Fibroblast of villous mesenchyme (primary cell): ENCODE results near the gene APMAP. TPM values are rescaled to one million over a fixed set of nuclear protein-coding genes. Genes with fewer than 3 reads are reported as not detected.

Experiments
- DNase-seq: peaks from one replicate; pipeline ENCODE4 v3.0.0-alpha.2; 2010; ENCODE audit warnings: low read depth
- H3K4me3 ChIP-seq: 2 replicates; pipeline ENCODE4 v1.5.1; 2011; ENCODE audit warnings: low read depth, mild to moderate bottlenecking, low read length
- total RNA-seq: library from RNA; depleted of rRNA; stranded (reverse); fragments of >200 nt; gene quantifications from 2 replicates; pipeline ENCODE4 v1.2.3, GENCODE V29; 2012
- TF ChIP-seq, protein P1 (sequence below): IDR thresholded peaks from 2 replicates; pipeline ENCODE4 v1.5.1; 2012; ENCODE audit warnings: low read depth, mild to moderate bottlenecking, low read length; ENCODE audit not compliant: insufficient read depth

APMAP gene
- total RNA-seq, 1 donor, result 81.2 TPM

DNA sequence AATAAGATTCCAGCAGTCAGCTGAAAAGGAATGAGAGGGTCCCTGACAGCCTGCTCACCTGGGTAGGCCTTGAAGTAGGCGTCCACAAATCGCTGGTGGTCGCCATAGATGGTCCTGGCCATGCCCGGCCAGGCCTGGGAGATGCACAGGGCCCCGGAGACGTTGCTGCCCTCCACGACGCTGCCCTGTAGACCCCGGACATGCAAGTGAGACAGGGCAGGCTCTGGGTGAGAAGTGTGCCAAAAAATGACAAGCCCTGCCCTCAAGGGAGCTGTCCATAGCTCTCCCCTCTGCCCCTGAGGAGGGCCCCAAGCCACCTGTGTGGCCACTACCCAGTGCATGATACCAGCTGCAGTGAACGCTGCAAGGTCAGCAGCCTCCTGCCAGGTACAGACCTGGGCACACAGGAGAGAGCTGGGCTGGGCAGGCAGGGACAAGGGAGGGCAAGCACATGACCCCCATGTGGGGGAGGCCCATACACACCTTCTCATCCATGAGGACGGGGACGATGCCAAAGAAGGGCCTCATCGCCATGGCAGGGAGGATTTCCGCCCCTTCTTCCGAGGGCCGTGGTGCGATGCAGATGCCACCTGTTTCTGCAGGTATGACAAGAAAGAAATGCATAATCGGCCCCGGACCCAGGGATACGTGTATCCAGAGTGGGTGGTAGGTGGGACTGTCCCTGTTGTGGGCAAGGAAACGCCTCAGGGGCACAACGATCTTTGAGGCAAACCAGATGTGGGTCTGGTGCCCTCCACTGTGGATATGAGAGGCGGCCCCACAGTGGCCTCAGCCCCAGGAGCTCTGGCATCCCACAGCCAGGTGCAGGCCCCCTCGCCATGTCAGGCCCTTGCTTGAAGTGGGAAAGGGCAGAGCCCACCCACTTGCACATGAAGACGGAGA, 21.2 kb upstream of the APMAP start:
- TF ChIP-seq, protein P1, sequence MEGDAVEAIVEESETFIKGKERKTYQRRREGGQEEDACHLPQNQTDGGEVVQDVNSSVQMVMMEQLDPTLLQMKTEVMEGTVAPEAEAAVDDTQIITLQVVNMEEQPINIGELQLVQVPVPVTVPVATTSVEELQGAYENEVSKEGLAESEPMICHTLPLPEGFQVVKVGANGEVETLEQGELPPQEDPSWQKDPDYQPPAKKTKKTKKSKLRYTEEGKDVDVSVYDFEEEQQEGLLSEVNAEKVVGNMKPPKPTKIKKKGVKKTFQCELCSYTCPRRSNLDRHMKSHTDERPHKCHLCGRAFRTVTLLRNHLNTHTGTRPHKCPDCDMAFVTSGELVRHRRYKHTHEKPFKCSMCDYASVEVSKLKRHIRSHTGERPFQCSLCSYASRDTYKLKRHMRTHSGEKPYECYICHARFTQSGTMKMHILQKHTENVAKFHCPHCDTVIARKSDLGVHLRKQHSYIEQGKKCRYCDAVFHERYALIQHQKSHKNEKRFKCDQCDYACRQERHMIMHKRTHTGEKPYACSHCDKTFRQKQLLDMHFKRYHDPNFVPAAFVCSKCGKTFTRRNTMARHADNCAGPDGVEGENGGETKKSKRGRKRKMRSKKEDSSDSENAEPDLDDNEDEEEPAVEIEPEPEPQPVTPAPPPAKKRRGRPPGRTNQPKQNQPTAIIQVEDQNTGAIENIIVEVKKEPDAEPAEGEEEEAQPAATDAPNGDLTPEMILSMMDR, result no peak
- no peak overlapping the region for H3K4me3 ChIP-seq
- DNase-seq, result no peak

- no peak for DNase-seq
- TF ChIP-seq, protein P1, result no peak
These were observed 20.2 kb upstream of the APMAP start for GRCh38 chr20:25012616-25013189.

GRCh38 chr20:25011831-25012241, 19.3 kb upstream of the APMAP start:
- DNase-seq, result no peak
- TF ChIP-seq, protein P1, result no peak
- no peak overlapping the region for H3K4me3 ChIP-seq

More at GRCh38 chr20:25012616-25013189, 20.2 kb upstream of the APMAP start:
- no peak overlapping the region for H3K4me3 ChIP-seq

DNA sequence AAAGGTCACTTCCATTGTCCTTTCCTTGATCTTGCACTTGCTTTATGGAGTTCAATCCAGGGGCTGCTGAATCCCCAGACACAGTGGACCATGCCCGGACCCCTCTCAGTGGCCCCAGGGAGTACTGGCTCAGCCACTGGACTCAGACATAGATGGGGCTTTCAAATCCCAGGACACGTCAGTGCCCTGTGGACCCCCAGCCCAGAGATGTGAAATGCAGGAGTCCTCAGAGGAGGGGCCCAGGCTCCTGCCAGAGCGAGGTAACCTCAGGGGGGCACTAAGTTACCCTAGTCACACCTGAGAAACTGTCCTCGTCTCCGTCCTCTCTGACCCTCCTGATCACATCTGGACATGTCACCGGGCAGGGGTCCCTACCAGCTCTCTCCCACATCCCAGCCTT, 18.7 kb upstream of the APMAP start:
- TF ChIP-seq, protein P1, result no peak
- DNase-seq, result no peak
- H3K4me3 ChIP-seq, result no peak overlapping the region

DNA sequence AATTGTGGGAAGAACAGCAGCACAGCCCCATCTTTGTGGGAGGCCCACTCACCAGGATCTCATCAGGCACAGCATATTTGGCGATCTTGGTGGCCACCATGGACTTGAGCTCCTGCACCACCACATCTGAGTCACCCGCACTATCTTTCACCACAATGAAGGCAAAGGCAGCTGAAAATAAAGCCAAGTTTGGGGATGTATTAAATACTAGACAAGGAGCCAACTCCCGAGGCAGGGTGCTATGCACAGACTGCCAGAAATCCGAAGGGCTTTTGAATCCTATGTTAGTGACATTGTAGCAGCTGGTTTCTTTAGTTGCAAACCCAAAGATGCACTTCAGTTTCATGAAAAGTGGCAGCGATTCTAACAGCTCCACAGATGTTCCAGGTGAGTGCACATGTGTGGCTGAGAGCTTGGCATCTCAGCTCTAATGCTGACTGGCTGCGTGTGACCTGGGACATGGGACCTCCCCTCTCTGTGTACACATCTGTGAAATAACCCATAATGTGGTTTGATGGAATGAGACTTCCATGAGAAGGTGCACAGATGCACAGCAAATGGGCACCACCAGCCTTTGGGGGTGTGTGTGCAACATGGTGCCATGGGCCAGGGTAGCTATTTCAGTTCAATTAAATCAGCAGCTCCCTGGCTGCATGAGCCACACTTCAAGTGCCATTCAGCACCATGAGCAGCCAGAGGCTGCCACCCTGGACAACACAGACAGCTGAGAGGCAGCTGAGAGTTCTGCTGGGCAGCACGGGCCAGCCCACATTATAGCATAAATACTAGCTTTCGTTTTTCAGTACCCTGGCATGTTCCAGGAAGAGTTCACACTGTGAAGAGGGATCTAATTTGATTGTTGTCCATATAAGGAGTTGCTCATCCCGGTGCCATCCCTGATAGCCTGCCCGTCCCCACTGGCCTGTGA, 16.9 kb upstream of the APMAP start:
- no peak for DNase-seq
- no peak overlapping the region for H3K4me3 ChIP-seq
- TF ChIP-seq, protein P1, result no peak

DNA sequence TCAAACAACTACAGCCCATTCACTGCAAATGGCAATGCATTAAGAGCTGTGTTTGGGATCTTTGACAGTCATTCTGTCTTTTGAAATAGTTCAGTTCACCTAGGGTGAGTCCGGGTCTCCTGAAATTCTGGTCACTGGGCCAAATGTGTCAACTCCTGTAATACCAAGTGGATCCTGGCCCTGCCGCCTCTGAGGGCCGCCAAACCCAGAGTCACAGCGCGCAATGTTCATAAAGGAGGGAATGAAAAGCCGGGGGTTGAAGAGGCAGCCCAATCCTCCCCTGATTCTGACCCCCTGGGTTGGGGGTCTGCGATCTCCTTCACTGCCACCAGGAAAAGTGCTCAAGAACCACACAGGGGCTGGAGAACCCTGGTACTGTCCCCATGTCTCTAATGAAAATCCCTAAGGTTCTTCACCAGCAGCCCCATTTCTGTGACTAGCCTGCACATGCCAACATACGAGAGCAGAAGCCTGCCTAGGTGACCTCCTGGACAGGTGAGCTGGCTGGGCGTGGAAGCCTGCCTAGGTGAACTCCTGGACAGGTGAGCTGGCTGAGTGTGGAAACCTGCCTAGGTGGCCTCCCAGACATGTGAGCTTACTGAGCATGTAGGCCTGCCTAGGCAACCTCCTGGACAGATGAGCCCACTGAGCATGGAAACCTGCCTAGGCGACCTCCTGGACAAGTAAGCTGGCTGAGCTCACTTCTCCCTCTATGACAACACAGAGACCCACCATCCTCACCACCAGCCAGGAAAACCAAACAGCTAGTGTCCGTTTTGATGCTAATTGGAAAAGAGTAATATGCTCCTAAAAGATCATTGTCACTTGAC, 16.1 kb upstream of the APMAP start:
- no peak overlapping the region for H3K4me3 ChIP-seq
- no peak for DNase-seq
- TF ChIP-seq, protein P1, result no peak
